Mucosa of rectum (tissue), 2 donors: ENCODE measurements around the gene OTUD6A.
"Not testable (repeated sequence)": the region's sequence is repeated elsewhere in the genome, so short reads cannot be mapped to it uniquely, and the experiment has no call there.

Source experiments
- H3K27ac ChIP-seq, 2 donors: one replicate each; pipeline ENCODE4 v1.7.0; 2013; ENCODE audit warnings: inconsistent platforms in 2 of 2, low read depth in 2 of 2, low read length in 2 of 2
- H3K27me3 ChIP-seq, 2 donors: one replicate each; pipeline ENCODE4 v1.7.0; 2013; ENCODE audit warnings: low read length in 2 of 2; ENCODE audit not compliant: control insufficient read depth in 2 of 2, insufficient read depth in 2 of 2
- H3K36me3 ChIP-seq, 2 donors: one replicate each; pipeline ENCODE4 v1.7.0; 2013; ENCODE audit warnings: low read length in 2 of 2; ENCODE audit not compliant: control insufficient read depth in 2 of 2, insufficient read depth in 2 of 2
- H3K4me1 ChIP-seq, 2 donors: one replicate each; pipeline ENCODE4 v1.7.0; 2013; ENCODE audit warnings: low read length in 2 of 2, mild to moderate bottlenecking in 1 of 2; ENCODE audit not compliant: control insufficient read depth in 2 of 2, insufficient read depth in 2 of 2
- H3K4me3 ChIP-seq, 2 donors: one replicate each; pipeline ENCODE4 v1.7.0; 2013; ENCODE audit warnings: low read length in 2 of 2
- H3K9ac ChIP-seq, 2 donors: one replicate each; pipeline ENCODE4 v1.7.0; 2013; ENCODE audit warnings: low read length in 2 of 2, low read depth in 1 of 2, mild to moderate bottlenecking in 1 of 2
- H3K9me3 ChIP-seq, 2 donors: one replicate each; pipeline ENCODE4 v1.7.0; 2013; ENCODE audit warnings: low read length in 2 of 2; ENCODE audit not compliant: control insufficient read depth in 2 of 2
- donor health status: healthy.
- donor health status: Normal muscosa, but diverticular disease.

OTUD6A gene

DNA sequence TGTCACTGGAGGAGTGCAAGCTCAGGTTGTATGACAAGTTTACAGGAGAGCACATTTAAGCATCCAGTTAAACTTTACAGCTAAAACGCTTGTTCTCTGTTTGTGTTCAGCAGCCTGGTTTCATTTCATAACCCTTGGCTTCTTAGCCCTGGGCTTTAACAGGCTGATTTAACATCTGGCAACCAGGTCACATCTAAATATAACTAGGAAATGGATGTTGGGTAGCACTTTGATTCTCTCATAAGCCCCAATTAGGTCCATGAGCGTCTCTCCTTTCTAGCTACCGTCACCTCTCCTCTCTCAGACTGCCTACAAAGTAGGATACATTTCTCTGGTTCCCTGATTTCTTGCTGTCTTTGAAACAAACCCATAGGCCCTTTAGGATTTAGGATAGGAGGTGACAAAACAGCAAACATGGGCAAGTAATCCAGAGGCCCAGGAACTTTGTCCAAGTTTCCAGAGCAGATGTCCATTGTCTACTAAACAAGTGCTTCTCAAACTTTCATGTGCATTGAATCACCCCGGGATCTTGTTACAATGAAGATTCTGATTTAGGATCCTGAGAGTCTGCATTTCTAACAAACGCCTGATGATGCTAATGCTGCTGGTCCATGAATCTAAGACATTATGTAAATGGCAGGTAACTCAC is 22.5 kb downstream of the OTUD6A start:
- H3K4me3 ChIP-seq, result no peak overlapping the region
- no peaks in the 10 kb centered on the region for H3K36me3 ChIP-seq
- peaks cover 0 to 10% of the 10 kb centered on the region in 2 donors for H3K27me3 ChIP-seq
- H3K4me1 ChIP-seq, result no peaks in the 10 kb centered on the region
- H3K9ac ChIP-seq, result no peak overlapping the region
- no peaks in the 10 kb centered on the region for H3K9me3 ChIP-seq
- H3K27ac ChIP-seq, result no peak overlapping the region

DNA sequence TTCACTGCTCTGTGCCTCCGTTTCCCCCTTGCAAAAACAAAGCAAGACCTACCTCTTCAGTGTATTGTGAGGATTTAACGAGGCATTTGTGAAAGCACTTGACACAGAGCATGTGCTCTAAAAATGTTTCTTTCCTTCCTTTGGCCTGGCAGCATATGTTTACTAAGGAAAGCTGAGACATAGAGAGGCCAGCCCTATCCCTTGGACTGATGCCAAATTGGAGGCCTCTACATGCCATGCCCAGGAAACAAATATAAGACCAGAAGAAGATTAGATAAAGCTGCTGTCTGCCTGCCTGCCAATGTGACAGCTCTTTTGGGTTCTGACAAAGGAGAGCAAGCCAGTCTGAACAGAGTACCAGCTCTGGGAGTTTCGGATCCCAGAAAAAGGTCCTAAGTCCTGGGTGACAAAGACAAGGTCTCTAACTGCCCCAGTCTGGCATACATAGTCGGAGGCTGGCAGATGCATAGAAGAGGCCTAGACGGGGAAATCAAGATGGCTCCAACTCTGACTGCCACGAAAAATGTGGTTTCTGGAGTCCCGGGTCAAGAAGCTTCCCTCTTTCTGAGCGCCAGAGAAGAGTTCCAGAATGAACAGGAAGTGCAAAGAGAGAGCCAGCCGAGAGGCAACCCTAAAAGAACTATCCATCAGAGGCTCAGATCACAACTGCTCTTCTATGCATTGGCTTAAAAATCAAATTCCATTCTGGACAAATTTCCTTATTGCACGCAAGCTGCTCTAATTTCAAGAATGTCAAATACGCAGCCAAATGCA is 25.8 kb downstream of the OTUD6A start:
- no peaks in the 10 kb centered on the region for H3K36me3 ChIP-seq

GRCh38 chrX:70088751-70089150 is 26.5 kb downstream of the OTUD6A start:
- Histone ChIP-seq H3K36me3 (no peaks in the 10 kb centered on the region), H3K27me3 (peaks cover 0 to 6% of the 10 kb centered on the region in 2 donors), H3K4me1 (no peaks in the 10 kb centered on the region), H3K27ac (no peak overlapping the region), H3K9me3 (no peaks in the 10 kb centered on the region), H3K9ac (no peak overlapping the region), H3K4me3 (no peak overlapping the region)

More for the DNA sequence above, 25.8 kb downstream of the OTUD6A start:
- Histone ChIP-seq H3K4me3 (no peak overlapping the region), H3K27ac (no peak overlapping the region), H3K27me3 (peaks cover 0 to 3% of the 10 kb centered on the region in 2 donors), H3K4me1 (no peaks in the 10 kb centered on the region), H3K9ac (no peak overlapping the region), H3K9me3 (no peaks in the 10 kb centered on the region)

GRCh38 chrX:70089604-70090297 is 27.5 kb downstream of the OTUD6A start:
- Histone ChIP-seq H3K9me3 (no peaks in the 10 kb centered on the region), H3K27me3 (peaks cover 0 to 2% of the 10 kb centered on the region in 2 donors), H3K27ac (no peak overlapping the region), H3K4me3 (no peak overlapping the region), H3K36me3 (no peaks in the 10 kb centered on the region), H3K4me1 (no peaks in the 10 kb centered on the region), H3K9ac (no peak overlapping the region)

DNA sequence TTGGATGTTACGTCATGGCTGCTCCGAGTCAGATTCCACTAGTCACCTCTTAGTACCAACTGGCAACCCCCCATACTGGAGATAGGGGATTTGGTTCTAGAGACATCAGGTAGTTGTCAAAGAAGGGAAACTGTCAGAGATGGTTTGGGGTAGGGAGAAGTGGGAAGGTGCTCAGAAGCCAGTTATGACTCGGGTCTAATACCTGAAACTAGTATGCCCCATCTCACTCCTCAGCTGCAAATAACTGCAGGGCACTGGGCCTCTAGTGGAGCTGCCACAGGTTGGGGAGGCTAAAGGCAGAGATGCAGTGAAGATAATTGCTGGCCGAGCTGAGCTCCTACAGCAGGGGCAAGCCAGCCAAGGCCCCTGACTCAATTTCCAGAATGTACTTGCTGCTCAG is 30.0 kb downstream of the OTUD6A start:
- Histone ChIP-seq H3K4me1 (no peaks in the 10 kb centered on the region), H3K9me3 (no peaks in the 10 kb centered on the region), H3K27me3 (peaks cover 0 to 2% of the 10 kb centered on the region in 2 donors), H3K9ac (no peak overlapping the region), H3K4me3 (no peak overlapping the region), H3K27ac (no peak overlapping the region), H3K36me3 (no peaks in the 10 kb centered on the region)

DNA sequence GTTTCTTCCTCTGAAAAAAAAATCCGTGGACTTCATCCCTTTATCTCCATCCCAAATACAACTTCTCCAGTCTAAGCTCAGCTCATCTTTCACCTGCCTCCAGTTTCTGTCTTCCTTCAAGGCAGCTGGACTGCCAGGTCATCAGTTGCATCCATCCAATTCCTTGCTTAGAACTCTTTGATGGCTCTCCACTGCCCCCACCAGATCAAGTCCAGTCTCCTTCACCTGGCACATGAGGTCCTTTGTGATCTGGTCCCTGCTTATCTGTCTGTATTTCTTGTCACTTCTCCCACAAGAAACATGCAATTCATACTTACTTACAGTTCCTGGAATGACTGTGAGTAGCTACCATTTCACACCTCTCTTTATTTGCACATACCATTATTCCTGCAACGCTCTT is 33.8 kb downstream of the OTUD6A start:
- Histone ChIP-seq H3K36me3 (no peaks in the 10 kb centered on the region), H3K27ac (no peak overlapping the region), H3K4me1 (no peaks in the 10 kb centered on the region), H3K27me3 (peaks cover 5 to 6% of the 10 kb centered on the region in 2 donors), H3K9me3 (no peaks in the 10 kb centered on the region), H3K4me3 (no peak overlapping the region), H3K9ac (no peak overlapping the region)

GRCh38 chrX:70105229-70105628 is 43.0 kb downstream of the OTUD6A start:
- H3K27ac ChIP-seq, result no peak overlapping the region

DNA sequence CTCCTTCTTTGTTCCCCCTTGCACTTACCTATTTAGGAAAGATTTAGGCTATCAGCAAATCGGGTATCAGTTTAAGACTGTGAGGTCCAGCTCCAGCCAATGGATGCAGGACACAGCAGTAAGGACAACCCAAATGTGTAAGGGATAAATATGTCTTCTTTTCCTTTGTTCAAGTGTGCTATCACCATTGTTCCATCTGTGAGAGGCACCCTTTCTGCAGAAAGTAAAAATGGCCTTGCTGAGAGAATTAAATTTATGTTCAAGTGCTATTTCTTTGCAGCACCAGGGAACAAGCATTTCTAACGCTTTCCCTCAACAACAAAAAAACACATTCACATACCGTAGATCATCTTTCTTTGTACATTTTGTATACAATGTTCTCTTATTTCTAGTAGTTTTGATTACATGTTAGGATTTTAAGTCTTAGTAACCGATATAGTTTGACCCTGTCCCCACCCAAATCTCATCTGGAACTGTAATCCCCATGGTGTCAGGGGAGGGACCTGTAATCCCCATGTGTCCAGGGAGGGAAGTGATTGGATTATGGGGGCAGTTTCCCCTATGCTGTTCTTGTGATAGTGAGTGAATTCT is 49.3 kb downstream of the OTUD6A start:
- not testable (repeated sequence) for H3K9me3 ChIP-seq, H3K27ac ChIP-seq, H3K4me3 ChIP-seq, H3K27me3 ChIP-seq, H3K36me3 ChIP-seq, H3K4me1 ChIP-seq, H3K9ac ChIP-seq

More at GRCh38 chrX:70105229-70105628, 43.0 kb downstream of the OTUD6A start:
- Histone ChIP-seq H3K36me3 (no peaks in the 10 kb centered on the region), H3K9ac (no peak overlapping the region), H3K4me3 (no peak overlapping the region), H3K4me1 (no peaks in the 10 kb centered on the region), H3K9me3 (no peaks in the 10 kb centered on the region), H3K27me3 (peaks cover 0 to 3% of the 10 kb centered on the region in 2 donors)
